Epithelial cell of umbilical artery (primary cell): Measurements from ENCODE around the gene RPS4Y2. TPM values are rescaled to one million over a fixed set of nuclear protein-coding genes. Genes with fewer than 3 reads are reported as not detected.

ENCODE experiments used
- total RNA-seq: library from RNA; depleted of rRNA; stranded (reverse); fragments of >200 nt; gene quantifications from 2 replicates; pipeline ENCODE4 v1.2.3, GENCODE V29; 2014

RPS4Y2 gene
- total RNA-seq = not detected in 2 replicates

GRCh38 chrY:20755808-20756207, at the start of gene RPS4Y2:
RPS4Y2 (plus strand) TSS chrY:20756108; CDS start chrY:20756164, 56 bp downstream.

Other genes starting within 250 kb of the RPS4Y2 start
- gene EIF1AY, start 180.3 kb upstream of the RPS4Y2 start, total RNA-seq = 34.8 TPM in 1 of 2 replicates, not detected in the other